ENCODE data around the gene LIX1. TPM values are rescaled to one million over a fixed set of nuclear protein-coding genes. Genes with fewer than 3 reads are reported as not detected.

LIX1 gene
- polyA plus RNA-seq, 2 of the 4 experiments (the other 2 are of a cell fraction): not detected

DNA sequence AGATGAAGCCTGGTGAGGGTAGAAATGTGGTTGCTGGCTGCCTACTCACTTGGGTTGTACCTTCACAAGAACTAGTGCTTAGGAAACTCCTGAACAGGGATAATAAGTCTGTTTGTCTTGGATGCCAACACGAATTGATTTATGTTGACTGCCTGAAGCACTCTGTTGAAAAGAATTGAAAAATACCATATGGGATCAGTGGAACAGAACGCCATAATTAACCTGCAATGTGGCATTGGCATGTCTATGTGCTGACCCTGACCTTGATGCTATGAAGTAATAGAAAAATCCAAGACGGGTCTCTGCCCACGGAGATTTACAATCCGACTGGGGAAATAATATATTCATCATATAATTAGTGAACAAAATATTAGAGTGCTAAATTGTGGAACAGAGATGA lies 10.5 kb downstream of the LIX1 start:
- FAIRE-seq: no peak
- WGBS (ENCODE audit: missing lambda C conversion rate): 45% methylated on average over 5 of the region's 5 CpGs
- ATAC-seq: no peak
- DNase-seq (ENCODE audit: low read depth in 1 of 2, low spot score in 1 of 2): no peak
- ChIA-PET POLR2A (no interaction called here), CTCF (interaction anchor here (1.9 kb wide), 1 partner anchor 134 kb away, joined by 4 read pairs; no protein-coding TSS in a partner anchor)
- no peak for TF ChIP-seq NR3C1 (IDR thresholded peaks at IDR 0.05)
- TF ChIP-seq FOSB (CRISPR knock-in tag; IDR thresholded peaks at IDR 0.05): no peak
- TF ChIP-seq CTCF (IDR thresholded peaks at IDR 0.05): no peak
- no peak for TF ChIP-seq RFX5 (IDR thresholded peaks at IDR 0.05)
- TF ChIP-seq, protein P1, sequence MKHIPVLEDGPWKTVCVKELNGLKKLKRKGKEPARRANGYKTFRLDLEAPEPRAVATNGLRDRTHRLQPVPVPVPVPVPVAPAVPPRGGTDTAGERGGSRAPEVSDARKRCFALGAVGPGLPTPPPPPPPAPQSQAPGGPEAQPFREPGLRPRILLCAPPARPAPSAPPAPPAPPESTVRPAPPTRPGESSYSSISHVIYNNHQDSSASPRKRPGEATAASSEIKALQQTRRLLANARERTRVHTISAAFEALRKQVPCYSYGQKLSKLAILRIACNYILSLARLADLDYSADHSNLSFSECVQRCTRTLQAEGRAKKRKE (CRISPR knock-in tag; IDR thresholded peaks at IDR 0.05; ENCODE audit: low read depth): no peak
- H3K4me2 ChIP-seq: no peak overlapping the region
- no peaks in the 10 kb centered on the region for H3K9me3 ChIP-seq
- no peaks in the 10 kb centered on the region for H3K4me1 ChIP-seq
- H3K4me3 ChIP-seq: no peak overlapping the region
- H3K27ac ChIP-seq: no peak overlapping the region

GRCh38 chr5:97131139-97131710 lies 11.2 kb downstream of the LIX1 start:
- Histone ChIP-seq H3K4me1 (no peaks in the 10 kb centered on the region), H3K4me3 (no peak overlapping the region), H3K9me3 (no peaks in the 10 kb centered on the region), H3K4me2 (no peak overlapping the region), H3K27ac (no peak overlapping the region)
- no peak for ATAC-seq
- no peak for DNase-seq (ENCODE audit: low read depth in 1 of 2, low spot score in 1 of 2)
- ChIA-PET CTCF (interaction anchor here (1.9 kb wide), 1 partner anchor 134 kb away, joined by 4 read pairs; no protein-coding TSS in a partner anchor), POLR2A (no interaction called here)
- no peak for FAIRE-seq
- TF ChIP-seq JUNB (IDR thresholded peaks at IDR 0.05) (no peak), POLR2AphosphoS2 (conservative IDR thresholded peaks at IDR 0.05; ENCODE audit: low read length) (no peak), MAFK (IDR thresholded peaks at IDR 0.05; ENCODE audit: partially characterized antibody) (no peak), POLR2A (IDR thresholded peaks at IDR 0.05; ENCODE audit: low read length) (no peak), KDM5A (IDR thresholded peaks at IDR 0.05) (no peak), CEBPB (IDR thresholded peaks at IDR 0.05) (no peak), SMC3 (IDR thresholded peaks at IDR 0.05) (no peak), FOSL2 (IDR thresholded peaks at IDR 0.05) (no peak), FOSL2 (CRISPR knock-in tag; IDR thresholded peaks at IDR 0.05) (no peak), ZFP36 (IDR thresholded peaks at IDR 0.05; ENCODE audit: borderline replicate concordance, partially characterized antibody) (no peak), EHMT2 (IDR thresholded peaks at IDR 0.05; ENCODE audit: low read depth) (no peak), EP300 (IDR thresholded peaks at IDR 0.05) (no peak), CTCF (IDR thresholded peaks at IDR 0.05) (no peak)

DNA sequence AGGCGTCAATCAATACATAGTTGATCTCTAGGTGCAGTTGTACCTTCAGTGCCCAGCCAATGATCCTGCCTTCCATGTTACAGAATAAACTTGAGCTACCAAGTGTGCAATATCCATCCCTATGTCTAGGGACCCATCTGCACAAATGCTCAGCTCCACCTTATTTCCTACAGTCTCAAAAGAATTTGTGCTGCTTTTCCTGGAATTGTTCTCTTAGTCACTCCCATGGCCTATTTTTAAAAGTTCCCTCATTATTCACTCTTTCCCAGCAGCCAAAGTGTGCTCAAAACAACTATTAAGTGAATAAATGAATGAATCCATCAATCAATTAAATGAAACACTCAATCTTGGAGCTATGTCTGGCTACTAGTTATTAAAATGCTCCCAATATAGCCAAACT lies 14.7 kb downstream of the LIX1 start:
- no peaks in the 10 kb centered on the region for H3K9me3 ChIP-seq
- H3K4me1 ChIP-seq: no peaks in the 10 kb centered on the region
- H3K4me3 ChIP-seq: no peak overlapping the region
- H3K4me2 ChIP-seq: no peak overlapping the region
- ATAC-seq (no peak), FAIRE-seq (no peak), DNase-seq (ENCODE audit: low read depth in 1 of 2, low spot score in 1 of 2) (no peak)
- 65% methylated on average over 1 of the region's 1 CpG for WGBS (ENCODE audit: missing lambda C conversion rate)
- ChIA-PET CTCF (interaction anchor here (0.8 kb wide), 1 partner anchor 9 kb away, joined by 3 read pairs; no protein-coding TSS in a partner anchor), POLR2A (no interaction called here)
- H3K27ac ChIP-seq: no peak overlapping the region
- TF ChIP-seq HDAC2 (IDR thresholded peaks at IDR 0.05) (no peak), EHF (CRISPR knock-in tag; IDR thresholded peaks at IDR 0.05) (no peak), CBX2 (IDR thresholded peaks at IDR 0.05; ENCODE audit: borderline replicate concordance, low read depth) (no peak), HOXA7 (CRISPR knock-in tag; IDR thresholded peaks at IDR 0.05) (no peak), NPAS2 (CRISPR knock-in tag; IDR thresholded peaks at IDR 0.05; ENCODE audit: borderline replicate concordance) (no peak), EP300 (IDR thresholded peaks at IDR 0.05) (no peak), JUNB (IDR thresholded peaks at IDR 0.05) (no peak), CTCF (IDR thresholded peaks at IDR 0.05) (no peak), ZSCAN20 (CRISPR knock-in tag; IDR thresholded peaks at IDR 0.05) (no peak), ZFP36 (IDR thresholded peaks at IDR 0.05; ENCODE audit: borderline replicate concordance, partially characterized antibody) (no peak), FOXS1 (CRISPR knock-in tag; IDR thresholded peaks at IDR 0.05) (no peak), MYC (IDR thresholded peaks at IDR 0.05; ENCODE audit: borderline replicate concordance, low read length) (no peak), RFX5 (IDR thresholded peaks at IDR 0.05) (no peak), TP53 (CRISPR knock-in tag; IDR thresholded peaks at IDR 0.05) (no peak)
- TF ChIP-seq, protein P2, sequence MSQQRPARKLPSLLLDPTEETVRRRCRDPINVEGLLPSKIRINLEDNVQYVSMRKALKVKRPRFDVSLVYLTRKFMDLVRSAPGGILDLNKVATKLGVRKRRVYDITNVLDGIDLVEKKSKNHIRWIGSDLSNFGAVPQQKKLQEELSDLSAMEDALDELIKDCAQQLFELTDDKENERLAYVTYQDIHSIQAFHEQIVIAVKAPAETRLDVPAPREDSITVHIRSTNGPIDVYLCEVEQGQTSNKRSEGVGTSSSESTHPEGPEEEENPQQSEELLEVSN (IDR thresholded peaks at IDR 0.05; ENCODE audit: borderline replicate concordance, low read depth): no peak
- TF ChIP-seq, protein P3, sequence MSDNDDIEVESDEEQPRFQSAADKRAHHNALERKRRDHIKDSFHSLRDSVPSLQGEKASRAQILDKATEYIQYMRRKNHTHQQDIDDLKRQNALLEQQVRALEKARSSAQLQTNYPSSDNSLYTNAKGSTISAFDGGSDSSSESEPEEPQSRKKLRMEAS (IDR thresholded peaks at IDR 0.05): no peak
